NCI-H2171 (cell line): ENCODE results near the gene EGFL6.
A peak's percentile ranks its signal among the peaks of the same experiment; 100 is the strongest.
"Not testable (repeated sequence)": the region's sequence is repeated elsewhere in the genome, so short reads cannot be mapped to it uniquely, and the experiment has no call there.

Source experiments
- DNase-seq: peaks from one replicate; lab custom pipeline; 2025; lab: John Stamatoyannopoulos, UW

The EGFL6 gene

GRCh38 chrX:13652850-13653693 lies 83.7 kb downstream of the EGFL6 start, which contains the start of gene TCEANC:
TSS of gene TCEANC (plus strand) at chrX:13653141. CDS start at chrX:13662509, 9,368 bp downstream.
- DNase-seq = peak; percentile 84

- no peak for DNase-seq
These were observed 84.7 kb downstream of the EGFL6 start for GRCh38 chrX:13654116-13654515.

- DNase-seq = no peak
These were observed 86.3 kb downstream of the EGFL6 start for GRCh38 chrX:13655674-13656073.

- no peak for DNase-seq
These were observed 89.2 kb downstream of the EGFL6 start for GRCh38 chrX:13658602-13659001.

- no peak for DNase-seq
These were observed 89.7 kb downstream of the EGFL6 start for GRCh38 chrX:13659063-13659462.

- DNase-seq = no peak
These were observed 92.4 kb downstream of the EGFL6 start for GRCh38 chrX:13661735-13662288.

GRCh38 chrX:13662355-13662791 lies 93.0 kb downstream of the EGFL6 start:
- DNase-seq = no peak

GRCh38 chrX:13664020-13664419 lies 94.6 kb downstream of the EGFL6 start:
- DNase-seq = no peak

GRCh38 chrX:13666836-13667235 lies 97.4 kb downstream of the EGFL6 start:
- DNase-seq = no peak

GRCh38 chrX:13667919-13668318 lies 98.5 kb downstream of the EGFL6 start:
- DNase-seq = no peak

- DNase-seq = no peak
These were observed 99.9 kb downstream of the EGFL6 start for GRCh38 chrX:13669246-13669737.

- DNase-seq = not testable (repeated sequence)
These were observed 100.4 kb downstream of the EGFL6 start for GRCh38 chrX:13669755-13670154.

- no peak for DNase-seq
These were observed 100.8 kb downstream of the EGFL6 start for GRCh38 chrX:13670197-13670596.

- DNase-seq = no peak
These were observed 103.6 kb downstream of the EGFL6 start for GRCh38 chrX:13673016-13673415.

- no peak for DNase-seq
These were observed 107.5 kb downstream of the EGFL6 start for GRCh38 chrX:13676885-13677284.

- not testable (repeated sequence) for DNase-seq
These were observed 110.3 kb downstream of the EGFL6 start for GRCh38 chrX:13679700-13680099.

- no peak for DNase-seq
These were observed 112.2 kb downstream of the EGFL6 start for GRCh38 chrX:13681595-13681994.
